NCI-H526 (cell line): ENCODE results near the gene GFER.
A peak's percentile ranks its signal among the peaks of the same experiment; 100 is the strongest.
"Not testable (repeated sequence)": the region's sequence is repeated elsewhere in the genome, so short reads cannot be mapped to it uniquely, and the experiment has no call there.

ENCODE experiments used
- DNase-seq, 2 experiments: peaks; one replicate each; lab custom pipeline; 2025; lab: John Stamatoyannopoulos, UW

The GFER gene

GRCh38 chr16:2026461-2027023 lies 42.5 kb downstream of the GFER start, which contains the start of gene NHERF2:
TSS of gene NHERF2 (plus strand) at chr16:2026902. CDS start at chr16:2027006, 104 bp downstream.
- DNase-seq: peak in 1 of 2 experiments; percentile 34

- DNase-seq: peak in 1 of 2 experiments; percentile 42
These were observed 43.3 kb downstream of the GFER start for GRCh38 chr16:2027024-2028010.

DNA sequence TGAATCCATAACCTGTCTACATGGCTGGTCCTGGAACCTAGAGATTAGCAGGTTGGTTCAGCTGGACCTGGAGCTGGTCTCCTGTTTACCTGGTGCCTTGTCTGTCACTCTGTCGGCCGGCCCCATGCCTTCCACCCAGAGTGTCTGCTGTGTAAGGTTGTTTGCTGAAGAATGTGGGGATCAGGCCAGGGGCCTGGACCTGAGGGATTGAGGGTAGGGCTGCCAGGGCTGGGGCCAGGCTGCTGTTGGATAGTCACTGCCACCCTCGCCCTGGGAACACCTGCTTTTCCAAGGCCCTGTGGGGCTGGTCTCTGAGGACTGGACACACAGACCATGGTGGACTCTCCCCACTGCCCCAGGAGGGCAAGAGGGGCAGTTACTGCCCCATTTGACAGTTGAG lies 44.2 kb downstream of the GFER start:
- no peak for DNase-seq

DNA sequence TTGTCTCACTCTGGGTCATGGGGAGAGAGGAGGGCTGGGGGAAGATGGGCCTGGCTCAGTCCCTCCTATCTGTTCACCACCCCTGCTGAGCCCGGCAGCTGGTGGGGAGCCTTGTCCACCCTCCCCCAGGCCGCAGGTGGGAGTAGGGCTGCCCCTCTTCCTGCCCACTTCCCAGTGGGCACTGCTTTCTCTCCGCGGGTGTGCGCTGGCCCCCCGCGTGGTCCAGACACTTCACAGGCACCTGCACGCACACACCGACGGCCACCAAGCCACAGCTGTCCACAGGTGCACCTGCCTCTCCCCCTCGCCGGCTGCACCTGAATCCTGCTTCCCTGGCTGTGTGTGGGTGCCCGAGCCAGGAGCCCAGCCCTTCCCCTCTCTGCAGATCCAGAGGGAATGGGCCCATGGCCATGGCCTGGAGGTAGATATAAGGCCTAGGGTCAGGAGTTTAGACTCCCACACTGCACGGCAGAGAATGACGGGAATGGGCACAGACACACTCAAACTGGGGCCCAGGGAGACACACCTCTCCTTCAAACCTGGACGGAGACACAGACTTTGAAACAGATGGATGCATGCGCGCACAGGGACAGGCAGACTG lies 44.7 kb downstream of the GFER start:
- DNase-seq: no peak

- DNase-seq: no peak
These were observed 45.4 kb downstream of the GFER start for GRCh38 chr16:2029350-2029749.

DNA sequence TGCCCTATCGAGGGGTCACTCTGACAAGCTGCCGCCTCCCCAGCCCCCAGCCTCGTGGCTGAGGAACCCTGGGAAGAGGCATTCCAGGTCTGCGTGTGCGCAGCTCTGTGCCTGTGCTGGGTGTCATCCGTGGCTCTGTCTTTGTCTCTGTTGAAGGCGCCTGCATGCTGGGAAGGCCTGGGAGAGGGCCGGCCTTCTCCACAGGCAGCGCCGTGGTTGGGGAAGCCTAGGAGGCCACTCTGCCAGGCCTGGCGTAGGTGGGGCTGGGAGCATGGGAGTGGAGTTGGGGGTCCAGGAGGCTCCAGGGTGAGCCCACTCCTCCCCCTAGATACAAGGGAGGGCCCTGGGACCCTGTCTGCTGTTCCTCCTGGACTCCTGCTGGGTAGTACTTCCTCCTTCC lies 46.0 kb downstream of the GFER start:
- no peak for DNase-seq

- DNase-seq: no peak
These were observed 47.1 kb downstream of the GFER start for GRCh38 chr16:2031081-2031577.

DNA sequence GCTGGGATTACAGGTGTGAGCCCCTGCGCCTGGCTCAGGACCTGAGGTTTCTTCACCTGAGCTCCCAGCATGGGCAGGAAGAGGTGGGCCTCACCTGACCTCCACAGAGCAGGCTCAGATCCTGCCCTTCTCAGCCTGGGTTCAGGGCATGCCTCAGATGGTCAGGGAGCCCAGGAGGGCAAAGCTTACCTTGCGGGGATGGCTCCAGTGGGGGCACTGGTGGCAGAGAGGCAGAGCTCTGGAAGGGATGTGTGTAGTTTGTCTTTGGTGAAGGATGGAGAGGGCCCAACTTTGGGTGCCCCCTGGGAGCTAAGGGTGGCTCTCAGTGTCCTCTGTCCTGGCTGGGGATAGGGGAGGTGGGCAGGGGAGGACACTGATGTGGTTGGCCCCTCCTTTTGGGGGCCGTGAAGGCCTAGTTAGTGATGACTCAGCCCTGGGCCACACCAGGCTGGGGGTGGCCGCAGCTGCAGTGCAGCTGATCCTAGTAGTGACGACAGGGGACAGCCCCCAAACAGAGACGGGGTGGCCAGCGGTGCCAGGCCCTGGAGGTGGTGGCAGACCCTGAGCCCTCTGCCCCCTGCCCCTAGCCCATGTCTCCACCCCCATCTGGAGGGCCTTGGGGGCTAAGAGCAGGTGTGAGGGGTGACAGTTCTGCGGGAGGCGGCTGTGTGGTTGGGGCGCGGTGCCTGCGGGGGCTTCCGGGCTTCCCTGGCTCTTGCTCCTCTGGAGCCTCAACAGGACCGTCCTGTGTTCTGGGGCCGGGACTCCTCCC lies 48.5 kb downstream of the GFER start:
- DNase-seq: no peak

DNA sequence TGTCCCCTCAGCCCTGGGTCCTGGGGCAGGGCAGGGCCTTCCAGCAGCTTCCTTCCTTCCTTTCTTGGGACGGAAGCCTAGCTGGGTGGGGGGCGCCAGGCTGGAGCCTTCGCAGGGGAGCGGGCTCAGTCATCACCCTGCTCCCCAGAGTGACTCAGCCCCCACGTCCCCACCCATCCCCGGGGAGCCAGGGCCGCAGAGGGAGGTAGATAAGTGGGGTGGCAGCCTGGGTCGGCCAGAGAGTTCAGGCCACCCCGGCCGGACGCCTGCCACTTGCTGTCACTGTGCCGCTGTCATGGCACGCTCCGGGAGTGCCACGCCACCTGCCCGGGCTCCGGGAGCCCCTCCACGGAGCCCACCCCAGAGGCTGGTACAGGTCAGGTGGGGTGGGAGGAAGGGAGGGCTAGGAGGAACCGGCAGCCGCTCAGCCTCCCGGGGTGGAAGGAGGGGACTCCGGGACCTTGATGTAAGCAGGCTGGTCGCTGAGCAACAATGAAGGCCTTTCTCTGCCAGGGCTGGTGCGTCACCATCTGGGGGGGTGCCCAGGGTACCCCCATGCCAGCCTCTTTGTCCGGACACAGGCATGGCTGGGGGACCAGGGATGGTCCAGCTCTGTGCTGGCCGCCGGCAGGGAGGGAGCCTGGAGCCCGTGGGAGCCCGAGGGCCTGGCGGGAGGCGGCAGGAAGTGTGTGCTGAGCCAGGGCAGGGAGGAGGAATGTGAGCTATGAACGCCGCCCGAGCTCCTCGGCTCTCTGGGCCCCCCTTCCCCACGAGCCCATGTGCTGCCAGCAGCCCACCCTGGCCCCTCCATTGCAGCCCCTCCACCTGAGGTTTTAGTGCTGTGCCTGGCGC lies 49.3 kb downstream of the GFER start:
- DNase-seq: no peak

- not testable (repeated sequence) for DNase-seq
These were observed 50.1 kb downstream of the GFER start for GRCh38 chr16:2033909-2034695.

DNA sequence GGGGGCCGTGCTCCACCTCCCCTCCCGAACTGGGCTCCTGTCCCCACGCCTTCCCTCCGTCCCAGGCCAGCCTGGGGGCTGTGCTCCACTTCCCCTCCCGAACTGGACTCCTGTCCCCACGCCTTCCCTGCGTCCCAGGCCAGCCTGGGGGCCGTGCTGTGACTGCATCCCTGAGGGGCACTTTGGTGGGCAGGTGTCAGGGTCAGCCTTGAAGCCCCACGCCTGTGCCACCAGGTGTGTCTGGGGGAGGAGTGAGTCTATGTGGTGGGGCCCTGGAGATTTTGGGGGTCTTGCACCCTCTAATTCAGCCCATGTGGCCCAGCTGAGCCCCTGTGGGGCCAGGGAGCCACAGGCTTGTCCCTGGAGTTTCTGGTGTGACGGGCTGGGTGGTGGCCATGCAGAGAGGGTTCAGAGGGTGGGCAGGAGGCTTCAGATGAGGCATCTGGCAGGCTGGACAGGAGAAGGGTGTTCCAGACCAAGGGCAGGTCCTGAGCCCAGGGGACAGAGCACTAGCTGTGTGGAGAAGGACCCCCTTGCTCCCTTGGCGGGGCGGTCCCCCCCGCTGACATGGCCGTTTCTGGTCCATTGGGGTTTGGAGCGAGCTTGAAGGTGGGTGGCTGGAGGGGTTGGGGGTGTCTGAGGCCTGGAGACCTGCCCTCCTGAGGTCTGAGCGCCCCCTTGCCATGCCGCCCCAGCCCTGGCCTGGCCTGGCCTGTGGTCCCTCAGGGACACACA lies 50.9 kb downstream of the GFER start:
- DNase-seq: no peak

DNA sequence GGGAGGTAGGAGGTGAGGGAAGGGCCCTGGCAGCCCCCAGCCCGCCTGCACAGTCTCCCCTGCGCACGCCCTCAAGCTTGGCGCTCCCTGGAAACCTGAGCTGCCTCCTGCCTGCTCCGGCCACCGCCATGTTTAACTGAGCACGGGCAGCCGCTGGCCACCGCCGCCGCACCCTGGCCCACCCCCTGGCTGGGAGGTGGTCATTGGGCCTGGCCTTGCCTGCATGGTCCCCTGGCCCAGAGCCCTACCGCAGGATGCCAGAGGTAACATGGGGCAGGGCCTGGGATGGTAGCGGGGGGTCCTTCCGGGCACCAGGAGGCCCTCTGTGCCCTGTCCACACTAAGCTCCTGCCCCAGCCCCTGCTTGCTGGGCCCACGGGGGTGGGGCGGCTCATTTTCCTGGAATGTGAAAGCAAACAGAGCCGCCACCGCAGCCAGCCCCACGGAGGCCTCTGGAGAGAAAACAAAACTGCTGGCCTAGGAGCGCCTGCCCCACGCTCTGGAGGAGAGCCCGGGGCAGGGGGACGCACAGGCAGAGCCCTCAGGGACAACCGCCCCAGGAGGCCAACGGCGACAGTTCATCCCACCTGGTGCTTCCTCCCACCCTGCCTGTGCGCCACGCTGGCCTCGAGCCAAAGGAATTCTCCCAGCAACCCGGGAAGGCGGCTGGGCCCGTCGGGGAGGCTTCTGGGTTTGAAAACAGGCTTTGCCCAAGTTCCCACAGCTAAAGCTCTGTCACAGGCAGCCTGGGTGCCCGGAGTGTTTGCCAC lies 51.6 kb downstream of the GFER start:
- peak; percentile 49 to 82 for DNase-seq

DNA sequence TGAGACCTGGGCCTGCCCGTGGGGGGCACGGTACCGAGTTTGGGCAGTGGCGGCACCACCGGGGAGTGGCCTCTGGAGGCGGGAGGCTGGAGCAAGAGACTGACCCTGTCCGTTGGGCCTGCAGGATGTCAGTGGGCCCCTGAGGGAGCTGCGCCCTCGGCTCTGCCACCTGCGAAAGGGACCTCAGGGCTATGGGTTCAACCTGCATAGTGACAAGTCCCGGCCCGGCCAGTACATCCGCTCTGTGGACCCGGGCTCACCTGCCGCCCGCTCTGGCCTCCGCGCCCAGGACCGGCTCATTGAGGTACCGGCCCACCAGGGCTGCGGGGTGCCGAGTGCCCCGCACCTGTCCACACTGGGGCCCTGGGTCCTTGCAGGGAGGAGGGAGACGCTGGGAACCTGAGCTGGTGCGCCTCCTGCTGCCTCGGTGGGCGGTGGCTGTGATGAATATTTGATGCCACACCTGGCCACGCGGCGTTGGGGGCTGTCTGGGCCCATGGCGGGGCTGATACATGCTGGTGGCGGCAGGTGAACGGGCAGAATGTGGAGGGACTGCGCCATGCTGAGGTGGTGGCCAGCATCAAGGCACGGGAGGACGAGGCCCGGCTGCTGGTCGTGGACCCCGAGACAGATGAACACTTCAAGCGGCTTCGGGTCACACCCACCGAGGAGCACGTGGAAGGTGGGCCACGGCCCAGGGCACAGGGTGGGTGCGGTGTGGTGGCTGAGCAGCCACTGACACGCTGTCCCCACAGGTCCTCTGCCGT lies 52.4 kb downstream of the GFER start:
- peak in 1 of 2 experiments; percentile 54 for DNase-seq

GRCh38 chr16:2037115-2037514 lies 53.1 kb downstream of the GFER start:
- no peak for DNase-seq
